Measurements from ENCODE around the gene FBN1.

Gene FBN1

GRCh38 chr15:48396020-48396419 is 249.5 kb downstream of the FBN1 start:
- DNase-seq (ENCODE audit: low spot score): no peak

- no peak for DNase-seq (ENCODE audit: low spot score)
Measured at GRCh38 chr15:48395521-48396011, 249.9 kb downstream of the FBN1 start.

DNA sequence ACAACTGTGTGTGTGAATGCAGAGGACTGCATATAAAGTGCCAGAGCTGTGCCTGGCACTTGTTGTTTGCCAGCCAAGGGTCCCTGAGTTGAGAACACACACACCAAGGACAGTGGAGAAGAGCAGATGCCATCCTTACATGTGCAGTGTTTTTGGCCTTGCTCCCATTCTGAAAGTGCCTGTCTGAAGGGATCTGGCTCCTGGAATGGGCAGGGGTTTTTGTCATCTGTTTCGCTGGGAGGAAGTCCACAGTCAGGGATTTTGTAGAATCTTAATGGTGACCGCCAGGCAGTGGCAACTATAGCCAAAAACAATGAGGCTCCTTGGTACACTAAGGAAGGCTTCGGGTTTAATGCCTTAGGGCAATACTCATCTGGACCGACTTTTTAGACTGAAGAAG is 250.5 kb downstream of the FBN1 start:
- no peak for DNase-seq (ENCODE audit: low spot score)

DNA sequence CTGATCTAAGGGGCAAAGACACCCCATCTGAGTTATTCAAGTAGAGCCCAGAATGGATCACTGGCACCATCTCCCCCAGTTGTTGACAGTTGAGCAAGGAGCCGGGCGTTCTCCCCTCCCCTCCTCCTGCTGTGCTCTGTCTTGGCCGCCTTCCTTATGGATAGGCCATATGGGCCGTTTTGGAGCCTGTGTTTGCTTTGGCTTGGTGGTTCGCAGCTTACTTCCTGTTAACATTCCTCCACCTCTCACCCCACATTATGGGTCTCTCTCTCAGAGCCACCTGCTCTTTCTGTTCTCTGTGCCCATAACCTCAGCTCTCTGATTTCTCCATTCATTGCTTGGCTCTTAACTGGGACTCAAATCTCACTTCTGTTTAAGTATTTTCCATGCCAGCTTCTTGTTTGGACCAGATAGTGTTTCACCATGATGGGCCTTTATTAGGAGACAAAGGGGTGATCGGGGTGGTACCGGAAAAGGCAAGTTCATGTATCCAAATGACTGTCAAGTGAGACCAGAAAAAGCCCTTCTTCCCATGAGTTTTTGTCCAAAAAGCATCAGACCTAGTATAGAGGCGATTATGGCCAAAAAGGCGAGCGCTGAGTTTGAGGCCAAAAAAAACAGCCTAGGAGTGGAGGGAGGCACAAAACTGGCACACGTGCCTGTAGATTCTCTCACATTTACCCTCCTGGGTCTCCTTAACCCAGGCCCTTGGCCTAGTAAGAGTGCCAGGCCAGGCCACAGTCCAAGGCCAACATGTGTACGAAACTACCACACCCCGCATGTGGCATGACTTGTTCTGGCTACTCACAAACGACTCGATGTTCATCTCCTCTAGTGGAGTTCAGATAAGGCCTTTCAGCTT is 251.6 kb downstream of the FBN1 start:
- no peak for DNase-seq (ENCODE audit: low spot score)

DNA sequence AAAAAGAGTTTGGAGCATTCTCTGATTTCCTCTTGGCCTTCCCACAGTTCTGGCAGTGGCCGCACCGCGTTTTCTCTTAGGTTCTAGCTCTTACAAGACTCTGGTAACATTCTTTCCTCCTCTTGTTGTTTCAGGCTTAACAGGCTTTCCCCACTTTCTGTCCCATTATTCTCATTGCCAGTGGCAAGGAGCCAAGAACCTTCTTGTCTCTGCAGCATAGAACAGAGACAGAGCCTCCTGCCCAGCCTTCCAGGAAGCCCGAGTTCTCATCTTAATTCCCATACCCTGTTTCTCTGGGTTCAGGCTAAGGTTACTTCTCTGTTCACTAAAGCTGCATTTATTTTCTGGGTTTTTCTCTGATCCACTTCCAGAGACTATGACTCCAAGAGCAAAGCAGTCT is 253.2 kb downstream of the FBN1 start:
- DNase-seq (ENCODE audit: low spot score): no peak

DNA sequence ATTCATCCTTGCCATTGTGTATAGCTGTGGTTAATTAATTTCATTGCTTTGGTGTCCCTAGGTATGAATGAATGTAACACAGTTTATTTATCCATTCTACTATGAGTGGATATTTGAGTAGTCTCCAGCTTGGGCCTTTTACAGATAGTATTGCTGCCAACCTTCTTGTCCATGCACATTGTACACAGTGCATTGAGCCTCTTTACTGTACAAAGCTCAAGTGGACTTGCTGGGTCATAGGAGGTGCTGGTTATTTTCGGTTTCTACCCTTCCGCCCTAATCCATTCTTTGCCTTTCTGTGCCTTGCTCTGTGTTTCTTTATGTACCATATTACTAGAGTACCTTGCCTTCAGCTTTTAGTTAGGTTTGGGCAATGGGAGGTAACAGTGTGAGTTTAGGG is 253.6 kb downstream of the FBN1 start:
- DNase-seq (ENCODE audit: low spot score): no peak

- no peak for DNase-seq (ENCODE audit: low spot score)
Measured at GRCh38 chr15:48389691-48390143, 255.8 kb downstream of the FBN1 start.

GRCh38 chr15:48388910-48389309 is 256.6 kb downstream of the FBN1 start:
- no peak for DNase-seq (ENCODE audit: low spot score)

DNA sequence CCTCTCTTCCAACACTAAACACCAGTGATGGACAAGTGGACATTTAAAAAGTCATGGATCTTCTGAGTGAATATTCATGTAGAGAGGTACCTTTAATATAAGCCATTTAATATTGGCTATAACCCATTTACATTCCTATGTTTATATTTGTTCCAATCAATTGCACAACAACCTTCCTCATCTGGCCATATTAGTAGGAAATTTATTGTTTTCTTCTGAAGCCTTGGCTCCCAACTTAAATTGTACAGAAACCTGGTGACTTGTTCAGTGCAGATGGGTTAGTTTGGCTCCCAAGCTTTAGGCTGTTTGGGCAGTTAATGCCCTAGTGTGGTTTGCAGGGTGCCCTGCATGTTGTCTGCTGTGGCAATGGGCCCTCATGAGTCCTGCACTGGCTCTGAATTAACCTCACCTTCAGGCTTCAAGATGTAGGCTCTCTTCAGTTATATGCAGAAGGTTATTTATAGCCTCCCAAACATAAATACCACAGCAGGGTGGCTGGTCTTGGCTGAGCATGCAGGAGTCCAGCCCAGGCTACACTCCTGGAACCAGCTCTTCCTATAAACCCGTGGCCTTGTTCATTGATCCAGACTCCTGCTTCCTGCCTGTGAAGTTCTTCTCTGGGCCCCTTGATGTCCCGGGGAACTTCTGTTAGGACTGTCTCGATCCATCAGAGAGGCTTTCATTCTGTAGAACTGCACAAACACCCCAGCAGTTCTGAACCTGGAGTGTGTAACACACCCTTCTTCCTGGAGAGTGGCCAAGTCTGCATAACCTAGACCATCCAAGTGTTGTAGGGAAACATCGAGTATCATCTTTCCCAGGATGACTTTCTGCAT is 257.3 kb downstream of the FBN1 start:
- DNase-seq (ENCODE audit: low spot score): peak; percentile 23

DNA sequence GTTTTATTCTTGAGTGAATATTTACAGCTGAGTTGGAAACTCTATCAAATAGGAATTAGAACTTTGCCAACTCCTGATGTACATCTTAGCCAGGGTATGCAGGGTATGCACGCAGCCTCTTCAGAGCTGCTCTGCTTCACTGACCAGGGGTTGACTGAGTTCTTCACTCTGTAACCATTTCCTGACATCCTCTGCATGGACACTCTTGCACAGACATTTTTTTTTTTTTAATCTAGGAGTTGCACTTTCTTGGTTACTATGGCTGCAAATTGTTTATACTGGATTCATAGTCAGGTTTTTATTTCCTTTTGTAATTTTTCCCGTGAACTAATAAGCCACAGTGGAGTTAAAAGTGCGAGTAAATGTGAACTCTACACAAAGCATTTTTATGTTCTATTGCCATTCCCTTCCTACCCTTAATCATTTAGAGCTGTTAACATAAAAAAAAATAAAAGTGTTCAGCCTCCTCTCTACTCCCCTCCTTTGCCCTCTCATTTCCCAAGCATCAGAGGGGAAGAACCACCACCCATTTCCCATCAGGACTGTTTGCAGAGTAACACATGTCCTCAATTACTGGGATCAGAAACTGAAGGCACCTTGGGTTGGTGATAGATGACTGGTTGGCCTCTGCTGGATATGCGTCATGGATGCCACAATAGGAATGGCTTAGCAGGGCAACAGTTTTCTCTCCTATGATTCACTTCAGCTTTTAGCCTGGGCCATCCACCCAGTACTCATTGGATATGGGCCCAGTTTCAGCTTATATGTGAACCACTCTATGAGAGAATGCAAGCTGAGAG is 260.3 kb downstream of the FBN1 start:
- no peak for DNase-seq (ENCODE audit: low spot score)

DNA sequence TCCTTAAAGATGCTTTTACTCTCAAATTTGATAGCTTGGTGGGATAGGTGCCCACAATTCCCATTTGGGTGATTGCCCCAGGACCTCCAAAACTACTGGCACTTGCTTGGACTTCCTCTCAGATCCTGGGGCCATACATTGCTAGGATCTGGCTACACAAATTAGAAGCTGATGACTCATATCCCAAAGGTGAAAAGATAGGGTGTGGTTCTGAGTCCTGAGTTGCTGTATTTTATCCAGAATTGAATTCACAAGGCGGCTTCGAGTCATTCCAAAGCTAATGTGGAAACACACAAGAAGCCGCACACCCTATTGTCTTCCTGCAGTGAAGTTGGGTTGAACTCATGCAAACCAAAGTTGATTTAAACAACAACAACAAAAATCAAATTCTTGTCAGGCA is 260.9 kb downstream of the FBN1 start:
- DNase-seq (ENCODE audit: low spot score): no peak

- DNase-seq (ENCODE audit: low spot score): no peak
Measured at GRCh38 chr15:48383031-48383430, 262.5 kb downstream of the FBN1 start.

GRCh38 chr15:48381861-48382260 is 263.6 kb downstream of the FBN1 start:
- DNase-seq (ENCODE audit: low spot score): no peak

DNA sequence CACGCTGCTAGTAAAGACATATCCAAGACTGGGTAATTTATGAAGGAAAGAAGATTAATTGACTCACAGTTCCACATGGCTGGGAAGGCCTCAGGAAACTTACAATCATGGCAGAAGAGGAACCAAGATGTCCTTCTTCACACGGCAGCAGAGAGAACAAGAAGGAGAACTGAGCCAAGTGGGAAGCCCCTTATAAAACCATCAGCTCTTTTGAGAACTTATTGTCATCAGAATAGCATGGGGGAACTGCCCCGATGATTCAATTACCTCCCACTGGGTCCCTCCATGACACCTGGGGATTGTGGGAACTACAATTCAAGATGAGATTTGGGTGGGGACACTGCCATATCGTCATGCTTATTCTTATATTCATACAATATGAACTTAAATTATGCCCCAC is 265.3 kb downstream of the FBN1 start:
- DNase-seq (ENCODE audit: low spot score): no peak

GRCh38 chr15:48375767-48376166 is 269.7 kb downstream of the FBN1 start:
- no peak for DNase-seq (ENCODE audit: low spot score)

DNA sequence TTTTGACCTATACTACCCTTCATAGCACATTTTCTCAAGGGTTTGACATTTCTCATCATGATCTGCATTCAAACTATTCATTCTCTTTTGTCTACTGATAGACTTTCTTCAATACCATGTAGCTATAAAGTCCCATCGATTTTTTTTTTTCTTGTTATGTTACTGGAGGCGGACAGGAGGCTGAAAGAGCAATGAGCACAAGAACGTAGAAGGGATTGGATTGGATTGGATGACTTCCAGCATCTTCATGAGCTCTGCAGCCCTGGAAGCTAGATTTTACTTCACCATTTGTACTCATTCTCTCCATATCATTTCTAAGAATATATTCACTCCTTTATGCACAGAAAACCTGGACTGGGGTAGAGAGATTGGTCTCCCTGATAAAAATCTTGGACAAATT is 271.0 kb downstream of the FBN1 start:
- DNase-seq (ENCODE audit: low spot score): no peak

- no peak for DNase-seq (ENCODE audit: low spot score)
Measured at GRCh38 chr15:48373821-48374451, 271.6 kb downstream of the FBN1 start.

DNA sequence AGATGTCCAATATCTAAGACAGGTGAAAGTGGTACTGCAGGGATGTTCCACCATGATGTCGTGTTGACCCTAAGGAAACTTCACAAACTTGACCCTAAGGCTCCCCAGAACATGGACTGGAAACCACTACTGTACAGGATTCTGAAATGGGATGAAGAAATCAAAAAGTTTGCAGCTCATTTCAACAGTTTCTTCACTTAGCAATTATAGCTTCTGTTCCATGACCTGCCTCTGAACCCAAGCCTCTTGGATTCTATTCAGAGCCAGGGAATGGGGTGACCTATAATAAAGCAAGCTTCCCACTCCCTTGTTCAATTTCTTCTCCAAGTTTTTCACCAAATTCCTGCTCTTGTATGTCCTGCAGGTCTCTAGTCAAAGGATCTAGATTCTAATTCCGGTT is 273.5 kb downstream of the FBN1 start:
- DNase-seq (ENCODE audit: low spot score): no peak

- DNase-seq (ENCODE audit: low spot score): no peak
Measured at GRCh38 chr15:48371550-48371949, 274.0 kb downstream of the FBN1 start.

- DNase-seq (ENCODE audit: low spot score): no peak
Measured at GRCh38 chr15:48370460-48370859, 275.0 kb downstream of the FBN1 start.

DNA sequence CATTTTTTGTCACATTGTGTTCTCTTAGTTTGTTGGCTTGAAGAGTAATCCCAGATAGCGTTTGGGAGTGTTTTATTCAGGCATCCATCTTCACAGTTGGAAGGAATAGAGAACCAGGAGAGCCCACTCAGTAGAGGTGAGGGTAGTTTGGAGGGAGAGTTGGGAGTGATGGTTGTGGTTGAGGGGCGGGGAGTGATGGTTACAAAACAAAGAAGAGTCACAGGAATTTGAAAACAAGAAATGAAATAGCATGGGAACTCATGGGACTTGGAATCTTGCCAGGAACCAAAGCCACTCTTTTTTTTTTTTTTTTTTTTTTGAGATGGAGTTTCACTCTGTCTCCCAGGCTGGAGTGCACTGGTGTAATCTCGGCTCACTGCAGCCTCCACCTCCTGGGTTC is 278.0 kb downstream of the FBN1 start:
- DNase-seq (ENCODE audit: low spot score): no peak
